Liver (tissue), 9 donors: Measurements from ENCODE around the gene LILRB5. TPM values are rescaled to one million over a fixed set of nuclear protein-coding genes. Genes with fewer than 3 reads are reported as not detected.
A peak's percentile ranks its signal among the peaks of the same experiment; 100 is the strongest.
"Not testable (repeated sequence)": the region's sequence is repeated elsewhere in the genome, so short reads cannot be mapped to it uniquely, and the experiment has no call there.

Experiments used
- DNase-seq: peaks from one replicate; pipeline ENCODE4 v3.0.0-alpha.2; 2017; ENCODE audit warnings: low spot score
- H3K27ac ChIP-seq, 2 donors: one replicate each; pipeline ENCODE4 v1.7.0; 2013; ENCODE audit warnings: inconsistent platforms in 2 of 2, low read length in 2 of 2, control low read depth in 1 of 2, low read depth in 1 of 2, mild to moderate bottlenecking in 1 of 2
- H3K27me3 ChIP-seq, 4 donors: one replicate each; pipeline versions ENCODE4 v1.6.1 to v1.7.0; 2013; ENCODE audit warnings: low read length in 3 of 4, inconsistent platforms in 1 of 4, mild to moderate bottlenecking in 1 of 4, moderate library complexity in 1 of 4; ENCODE audit not compliant: control insufficient read depth in 4 of 4, insufficient read depth in 4 of 4
- H3K36me3 ChIP-seq, 4 donors: one replicate each; pipeline versions ENCODE4 v1.6.1 to v1.7.0; 2013; ENCODE audit warnings: low read length in 3 of 4, mild to moderate bottlenecking in 3 of 4, low read depth in 1 of 4, moderate library complexity in 1 of 4; ENCODE audit not compliant: control insufficient read depth in 4 of 4, insufficient read depth in 3 of 4
- H3K4me1 ChIP-seq, 4 donors: one replicate each; pipeline versions ENCODE4 v1.6.1 to v1.7.0; 2013; ENCODE audit warnings: low read length in 3 of 4, mild to moderate bottlenecking in 3 of 4, moderate library complexity in 1 of 4; ENCODE audit not compliant: control insufficient read depth in 4 of 4, insufficient read depth in 4 of 4
- H3K4me3 ChIP-seq, 3 donors: one replicate each; pipeline versions ENCODE4 v1.6.1 to v1.7.0; 2013; ENCODE audit warnings: low read length in 3 of 3, control low read depth in 1 of 3, low read depth in 1 of 3, mild to moderate bottlenecking in 1 of 3
- H3K9ac ChIP-seq, 2 donors: one replicate each; pipeline ENCODE4 v1.7.0; 2013; ENCODE audit warnings: low read length in 2 of 2, mild to moderate bottlenecking in 2 of 2, moderate library complexity in 2 of 2, control low read depth in 1 of 2, low read depth in 1 of 2
- H3K9me3 ChIP-seq, 4 donors: one replicate each; pipeline versions ENCODE4 v1.6.1 to v1.7.0; 2013; ENCODE audit warnings: low read length in 3 of 4; ENCODE audit not compliant: control insufficient read depth in 4 of 4
- CTCF ChIP-seq: fragments of 150-350 bp; IDR thresholded peaks from 2 replicates; pipeline ENCODE4 v1.5.1; 2017; ENCODE audit warnings: improper control_type of control experiment, low read depth, low read length; ENCODE audit not compliant: missing input control
- EGR1 ChIP-seq, 2 donors: IDR thresholded peaks; 2 replicates each; pipeline ENCODE4 v1.6.1; 2016 to 2018; ENCODE audit warnings: antibody characterized with exemption in 2 of 2, low read depth in 2 of 2
- FOXA1 ChIP-seq: IDR thresholded peaks from 2 replicates; pipeline ENCODE4 v1.6.1; 2016; ENCODE audit warnings: antibody characterized with exemption
- FOXA2 ChIP-seq: IDR thresholded peaks from 2 replicates; pipeline ENCODE4 v1.6.1; 2016; ENCODE audit warnings: antibody characterized with exemption
- GABPA ChIP-seq, 2 donors: IDR thresholded peaks in 1 of 2; conservative IDR thresholded peaks in 1 of 2; 2 replicates each; pipeline ENCODE4 v1.6.1; 2016; ENCODE audit warnings: antibody characterized with exemption in 2 of 2, mild to moderate bottlenecking in 1 of 2, moderate library complexity in 1 of 2
- HNF4A ChIP-seq, 2 donors: conservative IDR thresholded peaks; 2 replicates each; pipeline ENCODE4 v1.6.1; 2016; ENCODE audit warnings: antibody characterized with exemption in 2 of 2, mild to moderate bottlenecking in 2 of 2
- HNF4G ChIP-seq: IDR thresholded peaks from 2 replicates; pipeline ENCODE4 v1.6.1; 2016; ENCODE audit warnings: antibody characterized with exemption
- JUND ChIP-seq, 2 donors: IDR thresholded peaks; 2 replicates each; pipeline ENCODE4 v1.6.1; 2016; ENCODE audit warnings: antibody characterized with exemption in 2 of 2
- NR2F2 ChIP-seq: IDR thresholded peaks from 2 replicates; pipeline ENCODE4 v1.6.1; 2016; ENCODE audit warnings: antibody characterized with exemption
- RXRA ChIP-seq, 2 donors: IDR thresholded peaks; 2 replicates each; pipeline ENCODE4 v1.6.1; 2017 to 2018; ENCODE audit warnings: antibody characterized with exemption in 2 of 2, mild to moderate bottlenecking in 1 of 2
- SP1 ChIP-seq: IDR thresholded peaks from 2 replicates; pipeline ENCODE4 v1.6.1; 2018; ENCODE audit warnings: antibody characterized with exemption, mild to moderate bottlenecking
- YY1 ChIP-seq: IDR thresholded peaks from 2 replicates; pipeline ENCODE4 v1.6.1; 2016; ENCODE audit warnings: antibody characterized with exemption, mild to moderate bottlenecking
- WGBS: extraction: QIAGEN DNeasy Blood & Tissue Kit; methylation state at CpG from one replicate; pipeline ENCODE4 v1.1.7; 2013; 5-methylcytosine and 5-hydroxymethylcytosine counted together
- polyA plus RNA-seq, 2 donors: library from polyadenylated mRNA; stranded (reverse) in 1 of 2; unstranded in 1 of 2; fragments of 200-250 nt in 1 of 2; fragments of >200 nt in 1 of 2; fragmentation: Nextera tagmentation in 1 of 2; extraction: Ambion mirVana in 1 of 2; gene quantifications; one replicate each; pipeline versions ENCODE4 v1.2.1 to v1.2.3, GENCODE V29; 2013 to 2015
- total RNA-seq, 2 donors: library from RNA; depleted of rRNA; stranded (reverse); fragments of >200 nt; gene quantifications; one replicate each; pipeline ENCODE4 v1.2.3, GENCODE V29; 2014
- TF ChIP-seq, protein P1 (sequence below): IDR thresholded peaks from 2 replicates; pipeline ENCODE4 v1.6.1; 2016; ENCODE audit warnings: antibody characterized with exemption
- TF ChIP-seq, protein P2 (sequence below): IDR thresholded peaks from 2 replicates; pipeline ENCODE4 v1.6.1; 2016; ENCODE audit warnings: antibody characterized with exemption
- donor health status: healthy.
- donor health status: healthy.
- donor health status: healthy.
- donor health status: healthy.
- donor health status: healthy.

The LILRB5 gene
- total and polyA plus RNA-seq, 4 donors: 5.1 to 10.8 (median 6.3) TPM

DNA sequence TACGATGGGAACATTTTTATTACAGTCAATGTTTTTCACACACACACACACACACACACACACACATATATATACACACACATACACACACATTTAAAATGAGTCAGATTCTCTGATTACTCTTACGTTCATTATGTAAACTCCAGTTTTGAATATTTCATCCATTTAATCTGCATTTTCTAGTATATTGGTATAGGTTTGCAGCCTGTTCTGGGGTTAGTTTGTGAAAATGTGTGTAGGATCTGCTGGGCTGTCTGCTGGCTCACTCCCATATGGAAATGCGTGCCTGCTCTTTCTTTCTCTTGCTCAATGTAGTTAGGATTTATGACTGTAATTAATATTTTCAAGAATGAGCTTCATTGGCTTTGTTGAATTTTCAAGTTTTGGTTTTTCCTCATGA is 16.7 kb upstream of the LILRB5 start:
- Histone ChIP-seq H3K27me3 (no peaks in the 10 kb centered on the region), H3K4me1 (no peaks in the 10 kb centered on the region), H3K4me3 (no peak overlapping the region), H3K36me3 (no peaks in the 10 kb centered on the region), H3K9me3 (no peaks in the 10 kb centered on the region), H3K27ac (no peak overlapping the region), H3K9ac (no peak overlapping the region)
- DNase-seq: no peak
- 67% methylated on average over 3 of the region's 3 CpGs for WGBS
- TF ChIP-seq HNF4A (conservative IDR thresholded peaks at IDR 0.05) (no peak), SP1 (no peak), CTCF (no peak), GABPA (IDR thresholded peaks at IDR 0.05 in 1 of 2, conservative IDR thresholded peaks at IDR 0.05 in 1 of 2) (no peak), RXRA (IDR thresholded peaks at IDR 0.05) (no peak), YY1 (no peak), FOXA1 (no peak), HNF4G (no peak), JUND (IDR thresholded peaks at IDR 0.05) (no peak), EGR1 (IDR thresholded peaks at IDR 0.05; ENCODE audit: low read depth in 2 of 2) (no peak)
- TF ChIP-seq, protein P1, sequence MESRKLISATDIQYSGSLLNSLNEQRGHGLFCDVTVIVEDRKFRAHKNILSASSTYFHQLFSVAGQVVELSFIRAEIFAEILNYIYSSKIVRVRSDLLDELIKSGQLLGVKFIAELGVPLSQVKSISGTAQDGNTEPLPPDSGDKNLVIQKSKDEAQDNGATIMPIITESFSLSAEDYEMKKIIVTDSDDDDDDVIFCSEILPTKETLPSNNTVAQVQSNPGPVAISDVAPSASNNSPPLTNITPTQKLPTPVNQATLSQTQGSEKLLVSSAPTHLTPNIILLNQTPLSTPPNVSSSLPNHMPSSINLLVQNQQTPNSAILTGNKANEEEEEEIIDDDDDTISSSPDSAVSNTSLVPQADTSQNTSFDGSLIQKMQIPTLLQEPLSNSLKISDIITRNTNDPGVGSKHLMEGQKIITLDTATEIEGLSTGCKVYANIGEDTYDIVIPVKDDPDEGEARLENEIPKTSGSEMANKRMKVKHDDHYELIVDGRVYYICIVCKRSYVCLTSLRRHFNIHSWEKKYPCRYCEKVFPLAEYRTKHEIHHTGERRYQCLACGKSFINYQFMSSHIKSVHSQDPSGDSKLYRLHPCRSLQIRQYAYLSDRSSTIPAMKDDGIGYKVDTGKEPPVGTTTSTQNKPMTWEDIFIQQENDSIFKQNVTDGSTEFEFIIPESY: no peak

DNA sequence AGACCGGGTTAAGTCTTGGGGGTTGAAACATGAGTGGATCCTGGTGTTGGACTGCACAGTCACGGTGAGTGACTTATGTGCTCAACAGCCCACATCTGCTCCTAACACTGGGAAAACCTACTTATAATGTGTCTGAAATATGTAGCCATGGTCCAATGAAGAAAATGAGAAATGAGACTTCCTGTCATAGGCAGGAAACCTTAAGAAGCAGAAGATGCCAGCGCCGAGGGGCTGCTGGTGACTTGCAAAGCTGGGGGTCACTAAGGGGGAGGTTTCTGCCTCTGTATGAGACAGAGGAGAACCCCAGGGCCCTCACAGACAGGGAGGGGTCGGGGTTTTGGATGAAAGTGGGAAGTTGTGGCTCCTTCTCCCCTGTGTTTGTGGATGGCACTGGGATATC is 15.1 kb upstream of the LILRB5 start:
- H3K36me3 ChIP-seq, H3K9ac ChIP-seq, H3K27me3 ChIP-seq, DNase-seq, H3K4me3 ChIP-seq, H3K4me1 ChIP-seq, H3K9me3 ChIP-seq: not testable (repeated sequence)
- H3K27ac ChIP-seq: peak overlapping the region in 1 of 2 donors; percentile 7
- WGBS: 53% methylated on average over 5 of the region's 5 CpGs

DNA sequence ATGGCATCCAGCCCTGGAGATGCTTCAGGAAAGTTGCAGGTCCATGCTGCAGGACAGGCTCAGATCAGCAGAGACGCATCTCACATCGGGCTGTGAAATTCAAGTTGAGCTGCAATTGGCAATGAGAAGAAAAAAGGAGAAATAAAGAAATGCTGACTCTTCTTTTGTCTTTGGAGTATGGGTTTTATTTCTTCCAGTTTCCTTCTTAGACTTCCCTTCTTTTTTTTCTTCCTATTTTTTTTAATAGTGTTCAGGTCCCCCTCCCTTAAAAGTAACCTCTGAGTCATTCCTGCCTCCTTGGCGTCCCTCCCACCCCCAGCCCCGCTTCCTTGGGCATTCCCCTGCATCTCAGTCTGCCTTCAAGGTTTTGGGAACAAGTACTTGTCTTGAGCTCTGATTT is 14.5 kb upstream of the LILRB5 start:
- not testable (repeated sequence) for H3K27me3 ChIP-seq
- peak overlapping the region; percentile 18 to 41 for H3K27ac ChIP-seq
- WGBS: 54% methylated on average over 4 of the region's 4 CpGs

GRCh38 chr19:54271106-54271505 is 14.0 kb upstream of the LILRB5 start:
- DNase-seq: no peak
- Histone ChIP-seq H3K4me1 (no peaks in the 10 kb centered on the region), H3K27ac (peak overlapping the region; percentile 18 to 41), H3K9ac (no peak overlapping the region), H3K36me3 (no peaks in the 10 kb centered on the region), H3K9me3 (no peaks in the 10 kb centered on the region), H3K4me3 (no peak overlapping the region), H3K27me3 (no peaks in the 10 kb centered on the region)
- 63% methylated on average over 8 of the region's 8 CpGs for WGBS
- TF ChIP-seq, protein P1: no peak
- TF ChIP-seq GABPA (IDR thresholded peaks at IDR 0.05 in 1 of 2, conservative IDR thresholded peaks at IDR 0.05 in 1 of 2) (no peak), YY1 (no peak), FOXA1 (no peak), HNF4G (no peak), RXRA (IDR thresholded peaks at IDR 0.05) (no peak), HNF4A (conservative IDR thresholded peaks at IDR 0.05) (no peak), SP1 (no peak), EGR1 (IDR thresholded peaks at IDR 0.05; ENCODE audit: low read depth in 2 of 2) (no peak), FOXA2 (no peak), JUND (IDR thresholded peaks at IDR 0.05) (no peak), NR2F2 (no peak), CTCF (no peak)
- TF ChIP-seq, protein P2, sequence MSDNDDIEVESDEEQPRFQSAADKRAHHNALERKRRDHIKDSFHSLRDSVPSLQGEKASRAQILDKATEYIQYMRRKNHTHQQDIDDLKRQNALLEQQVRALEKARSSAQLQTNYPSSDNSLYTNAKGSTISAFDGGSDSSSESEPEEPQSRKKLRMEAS: no peak

More for the DNA sequence above, 14.5 kb upstream of the LILRB5 start:
- not testable (repeated sequence) for H3K9ac ChIP-seq, H3K36me3 ChIP-seq, DNase-seq, H3K9me3 ChIP-seq, H3K4me3 ChIP-seq, H3K4me1 ChIP-seq
